Measurements from ENCODE around the gene TEX44.

Gene TEX44

DNA sequence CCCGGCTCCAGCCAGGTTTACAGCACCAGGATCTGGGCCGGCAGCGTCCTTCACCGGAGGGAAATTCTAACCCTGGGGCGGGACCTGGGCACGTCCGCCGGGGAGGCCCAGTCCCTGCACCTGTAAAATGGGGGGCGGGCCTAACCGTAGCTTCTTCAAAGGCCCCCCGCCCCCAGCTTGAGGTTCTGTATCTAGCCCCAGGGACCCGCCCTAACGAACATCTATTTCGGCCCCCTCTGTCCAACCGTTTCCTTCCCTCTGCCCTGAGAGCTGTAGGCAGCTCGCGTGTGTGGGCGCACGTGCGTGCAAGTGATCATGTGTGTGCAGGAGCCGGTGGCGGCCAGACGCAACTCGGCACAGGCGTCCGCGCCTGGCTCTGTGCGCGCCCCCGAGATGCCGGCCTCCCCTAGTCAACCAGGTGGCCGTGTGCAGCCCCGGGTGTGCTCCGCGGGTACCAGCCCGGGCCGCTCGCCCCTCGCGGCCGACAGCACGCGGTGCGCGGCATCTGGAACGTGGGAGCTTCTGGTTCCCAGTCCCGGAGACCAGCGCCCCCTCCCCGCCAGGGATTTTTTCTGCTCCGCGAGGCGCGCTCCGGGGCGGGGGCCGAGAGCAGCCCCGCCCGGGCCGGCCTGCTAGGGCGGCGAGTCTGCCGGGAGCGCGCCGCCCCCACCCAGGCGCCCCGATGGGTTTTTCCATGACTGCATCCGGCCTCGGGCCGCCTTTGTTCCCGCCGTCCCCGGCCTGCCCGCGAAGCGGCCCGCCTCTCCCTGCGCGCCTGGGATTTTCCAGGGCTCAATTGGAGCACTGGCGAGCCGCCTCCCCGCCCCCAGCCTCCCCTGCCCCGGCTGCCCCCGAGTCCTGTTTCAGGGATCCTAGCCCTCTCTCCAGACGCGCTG lies 21.2 kb downstream of the TEX44 start:
- no peaks in the 10 kb centered on the region for H3K79me2 ChIP-seq (ENCODE audit: low read length)
- H3K27ac ChIP-seq (ENCODE audit: low read length): peak overlapping the region; percentile 94
- peak overlapping the region; percentile 78 for H2AFZ ChIP-seq (ENCODE audit: low read depth, low read length)
- peaks cover 38% of the 10 kb centered on the region for H3K4me1 ChIP-seq (ENCODE audit: low read length)
- peak overlapping the region; percentile 77 for H3K4me3 ChIP-seq (ENCODE audit: low read length)
- H3K36me3 ChIP-seq (replicated peaks; ENCODE audit: low read depth, low read length): no peaks in the 10 kb centered on the region
- TF ChIP-seq EZH2phosphoT487 (IDR thresholded peaks at IDR 0.05; ENCODE audit: low read depth): no peak
- TF ChIP-seq, protein P1, sequence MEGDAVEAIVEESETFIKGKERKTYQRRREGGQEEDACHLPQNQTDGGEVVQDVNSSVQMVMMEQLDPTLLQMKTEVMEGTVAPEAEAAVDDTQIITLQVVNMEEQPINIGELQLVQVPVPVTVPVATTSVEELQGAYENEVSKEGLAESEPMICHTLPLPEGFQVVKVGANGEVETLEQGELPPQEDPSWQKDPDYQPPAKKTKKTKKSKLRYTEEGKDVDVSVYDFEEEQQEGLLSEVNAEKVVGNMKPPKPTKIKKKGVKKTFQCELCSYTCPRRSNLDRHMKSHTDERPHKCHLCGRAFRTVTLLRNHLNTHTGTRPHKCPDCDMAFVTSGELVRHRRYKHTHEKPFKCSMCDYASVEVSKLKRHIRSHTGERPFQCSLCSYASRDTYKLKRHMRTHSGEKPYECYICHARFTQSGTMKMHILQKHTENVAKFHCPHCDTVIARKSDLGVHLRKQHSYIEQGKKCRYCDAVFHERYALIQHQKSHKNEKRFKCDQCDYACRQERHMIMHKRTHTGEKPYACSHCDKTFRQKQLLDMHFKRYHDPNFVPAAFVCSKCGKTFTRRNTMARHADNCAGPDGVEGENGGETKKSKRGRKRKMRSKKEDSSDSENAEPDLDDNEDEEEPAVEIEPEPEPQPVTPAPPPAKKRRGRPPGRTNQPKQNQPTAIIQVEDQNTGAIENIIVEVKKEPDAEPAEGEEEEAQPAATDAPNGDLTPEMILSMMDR (IDR thresholded peaks at IDR 0.05; ENCODE audit: low read depth, low read length): peak; percentile 11; the same call in 1 of the 2 replicates
- peaks cover 4% of the 10 kb centered on the region; the same call in 1 of the 2 replicates for H3K9me3 ChIP-seq (ENCODE audit: insufficient read depth, low read length)
- H3K27me3 ChIP-seq (ENCODE audit: low read depth, low read length): no peaks in the 10 kb centered on the region
- H3K9ac ChIP-seq (ENCODE audit: low read length): peak overlapping the region; percentile 94
- no peaks in the 10 kb centered on the region for H4K20me1 ChIP-seq (ENCODE audit: insufficient read depth, low read length)
- H3K4me2 ChIP-seq (ENCODE audit: low read length): peak overlapping the region; percentile 95

DNA sequence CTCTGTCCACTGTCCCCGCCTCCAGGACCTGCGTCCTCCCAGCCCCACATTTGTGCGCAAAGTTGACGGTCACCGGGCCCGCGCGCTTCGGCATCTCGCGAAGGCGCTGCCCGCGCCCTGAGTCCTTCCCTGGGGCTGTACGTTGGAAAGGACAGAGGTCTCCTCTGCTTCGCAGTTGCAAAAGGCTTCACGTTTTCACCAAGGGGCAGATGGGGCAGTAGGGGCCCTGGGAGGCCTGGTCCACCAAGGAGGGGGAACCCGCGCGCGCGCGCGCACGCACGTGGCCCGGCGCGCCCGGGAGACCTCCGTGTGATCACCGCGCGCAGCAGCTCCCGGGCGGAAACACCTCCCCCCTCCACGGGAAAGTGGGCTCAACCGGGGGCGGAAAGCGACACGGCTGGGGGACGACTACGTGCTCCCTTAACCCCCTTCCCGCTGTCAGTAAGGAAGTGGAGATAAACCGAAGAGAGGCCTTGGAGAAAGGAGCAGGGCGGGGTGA lies 21.9 kb downstream of the TEX44 start:
- H3K36me3 ChIP-seq (replicated peaks; ENCODE audit: low read depth, low read length): no peaks in the 10 kb centered on the region
- peak overlapping the region; percentile 94 for H3K27ac ChIP-seq (ENCODE audit: low read length)
- peak overlapping the region; percentile 77 for H3K4me3 ChIP-seq (ENCODE audit: low read length)
- peaks cover 38% of the 10 kb centered on the region for H3K4me1 ChIP-seq (ENCODE audit: low read length)
- TF ChIP-seq, protein P1 (IDR thresholded peaks at IDR 0.05; ENCODE audit: low read depth, low read length): no peak
- TF ChIP-seq EZH2phosphoT487 (IDR thresholded peaks at IDR 0.05; ENCODE audit: low read depth): no peak
- peak overlapping the region; percentile 94 for H3K9ac ChIP-seq (ENCODE audit: low read length)
- peaks cover 4% of the 10 kb centered on the region; the same call in 1 of the 2 replicates for H3K9me3 ChIP-seq (ENCODE audit: insufficient read depth, low read length)
- H2AFZ ChIP-seq (ENCODE audit: low read depth, low read length): no peak overlapping the region; the same call in 1 of the 2 replicates
- no peaks in the 10 kb centered on the region for H4K20me1 ChIP-seq (ENCODE audit: insufficient read depth, low read length)
- peak overlapping the region; percentile 95 for H3K4me2 ChIP-seq (ENCODE audit: low read length)
- no peaks in the 10 kb centered on the region for H3K27me3 ChIP-seq (ENCODE audit: low read depth, low read length)
- H3K79me2 ChIP-seq (ENCODE audit: low read length): no peaks in the 10 kb centered on the region

DNA sequence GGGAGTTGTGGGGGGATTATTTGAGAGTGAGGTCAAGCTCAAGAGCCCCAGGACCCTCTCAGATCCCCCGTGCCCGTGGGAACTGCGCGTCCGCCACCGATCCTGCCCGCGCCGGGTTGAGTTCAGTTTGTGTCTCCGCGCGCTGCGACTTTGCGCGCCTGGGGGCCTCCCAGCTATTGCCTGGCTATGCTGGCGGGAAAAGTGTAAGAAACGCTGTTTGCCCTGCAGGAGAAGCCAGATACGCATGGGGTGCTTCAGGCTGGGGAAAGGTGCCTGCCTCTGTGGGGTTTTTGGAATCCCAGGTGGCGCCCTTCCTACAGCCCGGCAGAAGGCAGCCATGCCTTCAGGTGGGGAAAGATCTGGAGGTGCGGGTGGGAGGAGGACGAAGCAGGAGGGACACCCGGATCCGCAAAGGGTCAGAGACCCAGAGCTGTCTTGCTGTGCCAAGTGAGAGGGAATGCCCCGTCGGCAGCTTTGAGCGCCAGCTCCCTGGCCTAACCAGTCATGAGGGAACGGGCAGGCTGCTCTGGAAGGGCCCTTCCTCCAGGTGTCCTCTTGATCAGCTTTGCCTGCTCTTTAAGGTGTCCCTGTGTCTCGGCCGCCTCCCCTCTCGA lies 22.5 kb downstream of the TEX44 start:
- H3K4me1 ChIP-seq (ENCODE audit: low read length): peaks cover 38% of the 10 kb centered on the region
- H3K4me2 ChIP-seq (ENCODE audit: low read length): peak overlapping the region; percentile 95
- H3K27ac ChIP-seq (ENCODE audit: low read length): no peak overlapping the region
- no peaks in the 10 kb centered on the region for H3K27me3 ChIP-seq (ENCODE audit: low read depth, low read length)
- H3K9me3 ChIP-seq (ENCODE audit: insufficient read depth, low read length): peaks cover 4% of the 10 kb centered on the region; the same call in 1 of the 2 replicates
- no peaks in the 10 kb centered on the region for H4K20me1 ChIP-seq (ENCODE audit: insufficient read depth, low read length)
- peak overlapping the region; percentile 94; the same call in 1 of the 2 replicates for H3K9ac ChIP-seq (ENCODE audit: low read length)
- H3K4me3 ChIP-seq (ENCODE audit: low read length): peak overlapping the region; percentile 77; the same call in 1 of the 2 replicates
- no peak for TF ChIP-seq EZH2phosphoT487 (IDR thresholded peaks at IDR 0.05; ENCODE audit: low read depth)
- H2AFZ ChIP-seq (ENCODE audit: low read depth, low read length): no peak overlapping the region
- no peaks in the 10 kb centered on the region for H3K79me2 ChIP-seq (ENCODE audit: low read length)
- H3K36me3 ChIP-seq (replicated peaks; ENCODE audit: low read depth, low read length): no peaks in the 10 kb centered on the region

DNA sequence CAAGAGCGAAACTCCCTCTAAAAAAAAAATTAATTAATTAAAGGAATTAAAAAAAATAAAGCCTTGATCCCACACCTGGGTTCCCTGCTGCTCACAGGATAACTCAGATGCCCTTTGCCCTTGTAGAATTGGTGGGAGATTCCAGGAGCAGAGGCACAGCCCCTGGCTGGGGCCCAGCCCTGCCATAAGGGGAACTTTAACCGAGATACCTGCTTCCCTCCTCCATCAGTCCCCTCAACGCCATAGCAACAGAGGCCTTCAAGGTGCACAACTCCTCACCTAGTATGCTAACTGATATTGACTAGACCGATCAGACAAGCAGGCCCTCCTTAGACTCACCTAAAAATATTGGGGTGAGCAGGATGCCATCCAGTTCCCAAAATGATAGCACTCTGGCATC lies 23.6 kb downstream of the TEX44 start:
- no peak overlapping the region for H2AFZ ChIP-seq (ENCODE audit: low read depth, low read length)
- no peaks in the 10 kb centered on the region for H3K27me3 ChIP-seq (ENCODE audit: low read depth, low read length)
- no peak overlapping the region for H3K4me3 ChIP-seq (ENCODE audit: low read length)
- H4K20me1 ChIP-seq (ENCODE audit: insufficient read depth, low read length): no peaks in the 10 kb centered on the region
- H3K79me2 ChIP-seq (ENCODE audit: low read length): no peaks in the 10 kb centered on the region
- no peaks in the 10 kb centered on the region for H3K36me3 ChIP-seq (replicated peaks; ENCODE audit: low read depth, low read length)
- H3K27ac ChIP-seq (ENCODE audit: low read length): no peak overlapping the region
- H3K4me2 ChIP-seq (ENCODE audit: low read length): no peak overlapping the region
- H3K9ac ChIP-seq (ENCODE audit: low read length): no peak overlapping the region
- peaks cover 38% of the 10 kb centered on the region for H3K4me1 ChIP-seq (ENCODE audit: low read length)
- TF ChIP-seq, protein P1 (IDR thresholded peaks at IDR 0.05; ENCODE audit: low read depth, low read length): no peak
- TF ChIP-seq EZH2phosphoT487 (IDR thresholded peaks at IDR 0.05; ENCODE audit: low read depth): no peak
- peaks cover 4% of the 10 kb centered on the region; the same call in 1 of the 2 replicates for H3K9me3 ChIP-seq (ENCODE audit: insufficient read depth, low read length)
